Measurements from ENCODE around the gene RMND5B.

Gene RMND5B

DNA sequence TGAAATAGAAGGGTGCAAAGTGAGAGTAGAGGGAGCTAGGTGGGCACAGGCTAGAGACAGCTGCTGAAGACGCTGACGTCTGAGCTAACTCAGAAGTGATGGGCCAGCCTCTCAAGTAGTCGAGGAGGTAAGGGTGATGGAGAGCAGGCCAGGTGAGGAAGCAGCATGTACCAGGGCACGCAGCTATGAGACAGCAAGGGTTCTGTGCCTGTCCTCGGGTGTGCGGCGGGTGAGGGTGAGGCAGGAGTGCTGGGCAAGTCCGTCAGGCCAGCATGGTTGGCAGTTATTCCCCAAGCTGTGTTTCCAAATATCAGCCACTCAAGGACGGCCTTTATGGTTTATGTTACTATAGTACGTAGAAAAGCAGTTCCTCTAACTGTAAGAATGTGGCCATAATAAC is 6.2 kb downstream of the RMND5B start:
- no peak for DNase-seq

DNA sequence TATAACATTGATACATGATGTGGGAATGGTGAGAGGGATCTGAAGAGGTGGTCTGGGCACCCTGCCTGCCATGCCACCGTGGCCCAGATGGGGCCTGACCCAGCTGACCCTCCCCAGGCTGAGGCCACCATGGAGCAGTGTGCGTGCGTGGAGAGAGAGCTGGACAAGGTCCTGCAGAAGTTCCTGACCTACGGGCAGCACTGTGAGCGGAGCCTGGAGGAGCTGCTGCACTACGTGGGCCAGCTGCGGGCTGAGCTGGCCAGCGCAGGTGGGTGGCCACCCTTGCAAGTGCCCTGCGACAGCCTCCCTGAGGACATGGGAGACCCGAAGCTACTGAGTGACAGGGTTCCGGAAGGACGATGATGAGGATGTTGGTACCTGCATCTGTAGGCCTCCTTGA is 7.2 kb downstream of the RMND5B start:
- DNase-seq: no peak

DNA sequence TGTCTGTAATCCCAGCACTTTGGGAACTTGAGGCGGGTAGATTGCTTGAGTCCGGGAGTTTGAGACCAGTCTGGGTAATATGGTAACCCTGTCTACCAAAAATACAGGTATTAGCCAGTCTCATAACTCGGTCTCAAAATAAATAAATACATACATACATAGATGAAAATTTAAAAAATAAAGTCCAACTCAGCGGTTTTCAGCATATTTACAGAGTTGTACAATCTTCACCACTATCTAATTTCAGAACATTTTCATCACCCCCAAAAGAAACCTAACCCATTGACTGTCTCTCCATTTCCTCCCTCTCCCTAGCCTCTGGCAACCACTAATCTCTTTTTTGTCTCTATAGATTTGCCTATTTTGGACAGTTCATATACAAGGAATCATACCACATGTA is 10.7 kb downstream of the RMND5B start:
- DNase-seq: no peak

DNA sequence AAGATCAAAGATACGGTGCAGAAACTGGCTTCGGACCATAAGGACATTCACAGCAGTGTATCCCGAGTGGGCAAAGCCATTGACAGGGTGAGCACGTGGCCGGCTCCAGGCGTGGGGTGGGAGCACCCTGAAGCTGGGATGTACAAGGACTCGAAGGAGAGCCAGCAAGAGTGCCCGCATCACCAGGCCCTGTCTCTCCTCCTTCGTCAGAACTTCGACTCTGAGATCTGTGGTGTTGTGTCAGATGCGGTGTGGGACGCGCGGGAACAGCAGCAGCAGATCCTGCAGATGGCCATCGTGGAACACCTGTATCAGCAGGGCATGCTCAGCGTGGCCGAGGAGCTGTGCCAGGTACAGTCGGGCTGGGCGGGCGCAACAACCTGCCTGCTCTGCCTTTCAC is 11.8 kb downstream of the RMND5B start:
- no peak for DNase-seq

DNA sequence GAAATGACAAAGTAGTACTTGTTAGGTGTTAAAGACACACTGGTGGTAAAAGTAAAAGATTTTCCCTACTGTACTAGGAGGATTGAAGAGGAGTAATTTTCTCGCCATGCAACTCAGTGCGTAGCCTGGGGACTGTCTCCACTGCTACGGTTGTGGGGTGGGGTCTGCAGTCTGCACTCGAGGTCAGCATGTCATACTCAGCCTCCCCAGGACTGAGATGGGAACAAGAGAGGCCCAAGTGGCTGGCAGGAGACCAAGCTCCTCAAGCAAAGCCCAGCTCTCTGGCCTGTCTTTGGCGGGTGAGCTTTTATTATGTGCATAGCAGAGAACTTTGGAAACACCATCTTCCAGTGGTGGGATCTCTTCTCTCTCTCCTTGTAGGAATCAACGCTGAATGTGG is 12.4 kb downstream of the RMND5B start:
- DNase-seq: no peak

DNA sequence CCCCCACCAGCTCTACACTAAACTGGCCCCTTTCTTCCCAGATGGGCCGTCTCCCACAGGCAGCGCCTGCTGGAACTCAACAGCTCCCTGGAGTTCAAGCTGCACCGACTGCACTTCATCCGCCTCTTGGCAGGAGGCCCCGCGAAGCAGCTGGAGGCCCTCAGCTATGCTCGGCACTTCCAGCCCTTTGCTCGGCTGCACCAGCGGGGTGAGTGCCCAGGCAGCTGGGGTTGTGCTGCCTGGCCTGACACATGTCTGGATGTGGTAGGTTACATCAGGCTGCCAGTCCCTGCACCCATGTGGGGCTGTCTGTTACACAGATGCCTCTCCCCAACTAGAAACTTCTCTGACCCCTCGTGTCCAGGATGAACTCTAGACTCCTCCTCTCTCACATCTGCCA is 13.1 kb downstream of the RMND5B start:
- peak; percentile 82 for DNase-seq

DNA sequence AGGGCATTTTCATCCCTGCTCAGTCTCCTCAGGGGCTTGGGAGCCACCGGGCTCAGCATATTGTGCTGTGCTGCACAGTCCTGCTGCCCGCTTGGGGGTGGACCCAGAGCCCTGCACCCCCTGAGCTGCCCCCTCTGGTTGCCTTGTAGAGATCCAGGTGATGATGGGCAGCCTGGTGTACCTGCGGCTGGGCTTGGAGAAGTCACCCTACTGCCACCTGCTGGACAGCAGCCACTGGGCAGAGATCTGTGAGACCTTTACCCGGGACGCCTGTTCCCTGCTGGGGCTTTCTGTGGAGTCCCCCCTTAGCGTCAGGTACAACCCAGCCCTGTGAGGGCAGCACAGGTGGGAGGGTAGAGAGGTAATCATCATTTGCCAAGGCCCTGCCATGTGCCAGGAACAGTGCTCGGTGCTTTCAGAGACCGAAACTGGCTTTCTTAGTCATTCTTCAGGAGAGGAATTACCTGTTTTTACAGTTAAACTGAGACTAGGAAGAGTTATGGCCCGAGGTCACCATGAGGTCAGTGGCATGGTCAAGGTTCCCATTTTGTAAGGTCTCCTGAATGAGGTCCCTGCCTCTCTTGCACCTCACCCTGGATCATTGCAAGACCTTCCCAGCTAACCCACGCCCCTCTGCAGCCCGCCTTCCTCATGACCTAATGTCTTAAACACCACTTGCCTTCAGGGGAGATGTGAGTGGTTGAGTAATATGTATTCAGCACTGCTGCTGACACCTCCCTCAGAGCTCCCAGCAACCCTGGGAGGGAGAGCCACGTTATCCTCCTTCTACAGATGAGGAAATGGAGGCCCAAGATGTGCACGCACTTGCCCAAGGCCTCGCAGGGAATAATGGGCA is 15.4 kb downstream of the RMND5B start:
- no peak for DNase-seq

DNA sequence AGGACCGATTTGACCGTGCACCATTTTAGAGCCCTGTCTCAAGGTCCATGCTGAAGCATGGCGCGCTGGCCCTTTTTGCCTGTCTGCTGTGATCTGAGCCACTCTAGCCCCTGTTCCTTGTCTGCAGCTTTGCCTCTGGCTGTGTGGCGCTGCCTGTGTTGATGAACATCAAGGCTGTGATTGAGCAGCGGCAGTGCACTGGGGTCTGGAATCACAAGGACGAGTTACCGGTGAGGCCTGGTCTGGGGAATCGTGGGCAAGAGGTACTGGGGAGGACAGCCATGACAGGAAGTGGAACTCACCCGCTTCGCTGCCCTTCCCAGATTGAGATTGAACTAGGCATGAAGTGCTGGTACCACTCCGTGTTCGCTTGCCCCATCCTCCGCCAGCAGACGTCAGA is 16.6 kb downstream of the RMND5B start:
- no peak for DNase-seq

DNA sequence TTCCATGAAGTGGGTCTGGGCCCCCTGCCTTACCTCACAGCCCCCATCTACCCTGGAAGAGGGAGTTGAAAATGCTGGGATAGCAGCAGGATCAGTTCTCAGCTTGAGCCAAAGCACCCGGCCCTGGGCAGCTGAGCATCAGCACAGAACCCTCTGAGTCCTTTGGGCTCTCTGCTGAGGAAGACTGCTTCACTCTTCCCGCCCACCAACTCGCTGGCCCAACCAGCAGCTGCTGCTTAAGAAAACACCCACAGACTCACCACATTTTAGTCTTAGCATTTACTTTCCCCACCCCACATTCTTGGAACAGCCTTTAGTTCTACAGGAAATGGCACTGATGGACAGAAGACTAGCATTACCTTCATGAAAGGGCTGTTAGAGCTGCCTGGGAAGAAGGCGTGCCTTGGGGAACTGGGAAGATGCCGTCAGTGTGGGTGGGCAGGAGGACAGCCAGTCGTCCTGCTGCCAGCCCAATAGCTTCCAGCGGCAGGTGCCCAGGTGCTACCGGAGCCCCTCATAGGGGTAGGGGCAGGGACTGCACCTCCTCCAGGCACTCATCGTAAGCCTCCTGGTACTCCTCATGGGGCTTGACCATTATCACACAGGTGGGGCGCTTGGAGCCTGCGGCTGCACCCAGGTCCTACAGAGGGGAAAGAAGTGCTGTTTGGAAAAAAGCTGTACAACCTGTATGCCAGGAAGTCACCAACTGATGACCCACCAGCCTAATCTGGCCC is 18.6 kb downstream of the RMND5B start:
- no peak for DNase-seq

DNA sequence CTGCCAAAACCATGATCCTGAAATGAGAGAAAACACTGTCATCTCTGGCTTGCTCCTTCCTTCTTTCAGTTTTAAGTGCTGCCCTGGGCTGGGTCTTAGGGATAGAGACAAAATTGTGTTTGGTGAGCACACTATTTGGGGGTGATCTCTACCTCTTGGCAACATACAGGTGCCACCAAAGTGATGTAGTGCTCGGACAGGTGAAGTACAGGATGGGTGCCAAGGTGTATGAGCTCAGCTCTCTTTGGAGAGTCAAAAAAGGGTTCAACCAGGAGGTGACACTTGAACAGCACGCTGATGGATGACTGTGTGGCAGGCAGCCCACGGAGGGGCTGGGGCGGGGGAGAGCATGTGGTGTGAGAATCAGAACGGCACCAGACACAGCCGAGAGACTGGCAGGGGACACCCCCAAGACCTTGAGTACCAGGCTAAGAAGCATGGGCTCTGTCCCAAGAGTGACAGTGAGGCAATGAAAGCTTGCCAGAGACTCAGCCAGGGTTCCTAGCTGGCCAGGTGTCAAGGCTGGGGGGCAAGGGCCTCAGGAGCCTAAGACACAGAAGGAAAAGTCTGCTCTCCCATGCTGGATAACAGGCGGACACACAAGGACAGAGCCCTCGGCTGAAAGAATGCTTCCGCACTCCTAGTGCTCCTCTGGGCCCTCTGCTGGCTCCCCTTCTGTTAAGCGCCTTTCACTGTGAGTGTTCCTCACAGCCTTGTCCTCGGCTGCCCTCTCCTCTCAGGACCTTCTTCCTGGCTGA is 20.3 kb downstream of the RMND5B start:
- no peak for DNase-seq

DNA sequence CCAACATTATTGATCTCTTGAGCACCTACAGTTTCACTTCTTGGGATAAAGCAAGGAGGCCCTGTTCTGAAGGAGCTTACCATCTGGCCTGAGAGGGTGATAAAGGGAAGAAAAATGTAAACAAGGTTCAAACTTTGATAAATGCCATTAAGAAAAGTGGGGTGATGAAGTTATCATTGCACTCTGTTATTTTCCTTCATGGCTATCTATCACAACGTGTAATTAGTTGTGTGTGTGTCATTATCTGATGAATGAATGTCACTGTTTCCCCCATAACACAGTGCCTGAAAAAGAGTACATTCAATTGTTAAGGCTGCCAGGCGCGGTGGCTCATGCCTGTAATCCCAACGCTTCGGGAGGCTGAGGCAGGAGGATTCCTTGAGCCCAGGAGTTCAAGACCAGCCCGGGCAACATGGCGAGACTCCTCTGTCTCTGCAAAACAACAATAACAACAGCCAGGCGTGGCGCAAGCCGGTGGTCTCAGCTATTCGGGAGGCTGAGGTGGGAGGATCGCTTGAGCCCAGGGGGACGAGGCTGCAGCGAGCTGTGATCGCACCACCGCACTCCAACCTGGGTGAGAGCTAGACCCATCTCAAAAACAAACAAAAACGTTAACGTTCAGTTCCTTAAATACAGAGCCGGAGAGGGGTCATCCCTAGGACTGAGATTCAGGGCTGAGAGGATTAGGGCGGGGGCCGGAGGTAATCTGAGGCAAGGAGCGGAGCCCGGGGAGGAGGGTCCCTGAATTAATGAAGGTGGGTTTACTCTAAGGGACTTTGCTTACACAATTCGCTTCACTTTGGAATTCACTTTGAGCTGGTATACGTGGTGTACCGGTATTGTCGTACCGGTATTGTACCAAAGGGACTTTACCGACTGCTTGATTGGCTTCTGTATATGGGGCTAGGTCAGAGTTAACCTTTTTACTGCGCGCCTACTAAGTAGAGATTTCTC is 22.0 kb downstream of the RMND5B start:
- DNase-seq: no peak

DNA sequence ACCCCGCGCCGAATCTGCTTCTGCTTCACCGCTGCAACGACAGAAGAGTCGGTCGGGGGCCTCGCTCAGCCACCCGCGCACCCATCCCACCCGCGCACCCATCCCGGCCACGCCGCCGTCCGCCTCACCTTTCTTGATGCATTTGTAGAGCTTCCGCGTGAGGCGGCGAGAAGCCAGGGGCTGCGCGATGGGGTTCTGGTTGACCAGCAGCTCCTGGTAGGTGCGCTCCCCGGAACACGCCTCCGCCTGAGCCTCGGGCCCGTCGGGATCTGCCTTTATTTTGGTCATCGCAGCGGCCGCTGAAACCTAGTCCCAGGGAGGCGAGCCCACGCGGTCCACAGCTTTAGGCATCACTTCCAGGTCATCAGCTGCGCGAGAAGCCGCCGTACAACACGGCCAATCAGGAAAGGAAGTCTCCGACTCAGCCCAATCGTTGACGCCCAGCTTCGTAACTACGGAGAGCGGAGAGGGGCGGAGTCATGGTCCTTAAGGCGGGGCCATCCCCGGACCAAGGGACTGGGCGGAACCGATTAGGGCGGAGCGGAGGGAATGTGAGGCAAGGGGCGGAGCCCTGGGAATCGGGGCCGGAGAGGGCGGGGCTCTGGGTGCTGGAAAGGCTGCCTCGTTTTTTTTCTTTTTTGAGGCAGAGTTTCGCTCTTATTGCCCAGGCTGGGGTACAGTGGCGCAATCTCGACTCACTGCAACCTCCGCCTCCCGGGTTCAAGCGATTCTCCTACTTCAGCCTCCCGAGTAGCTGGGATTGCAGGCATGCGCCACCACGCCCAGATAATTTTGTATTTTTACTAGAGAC is 22.9 kb downstream of the RMND5B start, which contains the start of gene NHP2:
NHP2 (minus strand) TSS at position 356 of the 811 bp plus-strand sequence; CDS start at position 288, 68 bp downstream.
- peak; percentile 98 for DNase-seq

DNA sequence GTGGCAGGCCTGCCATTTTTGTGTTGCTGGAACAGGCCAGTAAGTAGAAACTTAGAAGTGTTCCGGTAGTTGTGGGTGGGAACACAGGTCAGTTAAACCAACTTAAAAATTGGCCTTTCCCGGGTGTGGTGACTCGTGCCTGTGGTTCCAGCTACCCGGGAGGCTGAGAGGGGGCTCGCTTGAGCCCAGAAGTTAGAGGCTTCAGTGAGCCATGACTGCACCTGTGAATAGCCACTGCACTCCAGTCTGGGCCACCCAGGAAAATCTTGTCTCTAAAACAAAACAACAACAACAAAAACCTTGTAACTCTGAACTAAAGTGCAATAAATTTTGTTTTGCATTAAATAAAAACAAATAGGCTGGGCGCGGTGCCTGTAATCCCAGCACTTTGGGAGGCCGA is 24.3 kb downstream of the RMND5B start:
- DNase-seq: no peak

DNA sequence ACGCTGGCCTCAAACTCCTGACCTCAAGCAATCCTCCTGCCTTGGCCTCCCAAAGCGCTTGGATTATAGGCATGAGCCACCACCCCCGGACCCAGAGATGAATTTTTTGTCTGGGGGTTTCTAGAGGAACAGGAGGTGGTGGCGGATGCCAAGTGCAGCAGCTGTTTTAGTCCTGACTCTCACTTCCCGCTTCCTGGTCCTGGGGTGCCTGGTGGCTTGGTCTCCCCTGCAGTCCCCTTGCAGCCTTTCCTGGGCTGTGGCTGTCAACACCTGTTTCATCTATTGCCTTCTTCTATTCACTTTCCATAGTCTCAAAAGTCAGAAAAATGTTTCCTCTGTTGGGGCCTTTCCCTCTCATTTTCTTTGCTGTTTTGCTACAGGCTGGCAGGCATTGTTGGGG is 29.4 kb downstream of the RMND5B start:
- no peak for DNase-seq

DNA sequence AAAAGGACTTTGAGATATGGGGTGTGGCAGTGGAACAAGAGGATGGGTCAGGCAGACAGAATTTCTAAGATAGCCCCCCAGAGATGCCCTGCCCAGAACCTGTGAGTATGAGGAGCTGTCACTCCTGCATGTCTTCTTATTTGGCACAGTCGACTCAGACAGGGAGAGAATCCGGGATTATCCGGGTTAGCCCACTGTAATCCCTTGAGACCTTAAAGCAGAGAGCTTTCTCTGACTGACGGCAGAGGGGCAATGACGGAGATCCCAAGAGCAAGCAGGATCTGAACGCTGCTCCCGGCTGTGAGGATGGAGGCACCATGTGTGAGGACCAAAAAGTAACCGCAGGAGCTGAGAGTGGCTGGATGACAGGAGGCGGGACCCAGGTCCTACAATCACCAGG is 31.7 kb downstream of the RMND5B start:
- no peak for DNase-seq

DNA sequence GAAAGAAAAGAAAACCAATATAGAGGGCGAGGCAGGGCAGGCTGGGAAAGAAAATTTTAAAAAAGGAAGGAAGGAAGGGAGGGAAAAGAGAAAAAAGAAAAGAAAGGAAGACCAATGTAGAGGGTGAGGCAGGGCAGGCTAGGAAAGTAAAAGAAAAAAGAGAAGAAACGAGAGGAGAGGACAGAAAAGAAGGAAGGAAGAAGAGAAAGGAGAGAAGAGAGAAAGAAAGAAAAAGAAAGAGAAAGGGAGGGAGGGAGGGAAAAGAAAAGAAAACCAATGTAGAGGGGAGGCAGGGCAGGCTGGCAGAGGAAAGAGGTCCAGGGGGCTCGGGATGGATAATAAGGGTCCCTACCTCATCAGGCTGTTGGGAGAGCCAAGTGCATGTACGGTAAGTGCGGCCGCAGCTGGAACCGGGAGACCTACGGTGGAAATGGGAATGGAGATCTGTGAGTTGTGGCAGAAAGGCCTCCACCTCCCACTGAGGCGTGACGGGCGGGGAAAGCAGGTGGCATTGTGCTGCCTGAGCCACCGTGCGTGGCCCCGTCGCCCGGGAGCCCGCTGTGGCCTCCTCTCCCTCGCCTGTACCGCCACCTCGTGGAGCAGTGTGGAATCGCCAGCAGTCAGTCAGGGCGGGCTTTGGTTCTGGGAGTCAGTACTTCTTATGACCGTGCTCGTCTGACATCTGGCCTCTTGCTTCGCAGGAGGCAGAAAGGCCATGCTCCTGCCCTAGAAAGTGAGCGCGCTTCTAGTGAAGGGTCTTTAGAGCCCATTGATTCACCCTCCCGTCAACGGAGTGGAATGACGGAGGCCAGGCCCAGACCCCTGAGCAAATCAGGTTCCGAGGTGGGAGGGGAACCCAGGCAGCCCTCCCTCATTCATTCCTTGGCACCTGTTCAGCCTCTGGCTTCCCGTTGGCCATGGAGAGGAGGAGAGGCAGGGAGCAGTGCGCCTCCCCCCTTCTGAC is 33.2 kb downstream of the RMND5B start:
- DNase-seq: peak; percentile 77

DNA sequence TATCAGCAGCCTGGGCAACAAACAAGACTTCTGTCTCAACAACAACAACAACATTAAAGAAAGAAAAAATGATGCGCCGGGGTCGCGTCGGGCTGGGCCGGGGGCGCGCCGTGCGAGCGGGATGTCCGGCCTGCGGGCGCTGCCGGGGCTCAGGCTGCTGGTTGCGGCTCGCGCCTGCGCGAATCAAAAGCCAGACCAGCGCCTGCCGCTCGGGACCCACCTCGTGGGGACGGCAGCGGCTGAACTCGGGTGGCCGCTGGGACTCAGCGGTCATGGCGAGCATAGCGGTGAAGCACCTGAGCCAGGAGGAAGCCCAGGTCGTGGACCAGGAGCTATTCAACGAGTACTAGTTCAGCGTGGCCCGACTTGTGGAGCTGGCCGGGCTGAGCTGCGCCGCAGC is 34.8 kb downstream of the RMND5B start:
- DNase-seq: no peak

DNA sequence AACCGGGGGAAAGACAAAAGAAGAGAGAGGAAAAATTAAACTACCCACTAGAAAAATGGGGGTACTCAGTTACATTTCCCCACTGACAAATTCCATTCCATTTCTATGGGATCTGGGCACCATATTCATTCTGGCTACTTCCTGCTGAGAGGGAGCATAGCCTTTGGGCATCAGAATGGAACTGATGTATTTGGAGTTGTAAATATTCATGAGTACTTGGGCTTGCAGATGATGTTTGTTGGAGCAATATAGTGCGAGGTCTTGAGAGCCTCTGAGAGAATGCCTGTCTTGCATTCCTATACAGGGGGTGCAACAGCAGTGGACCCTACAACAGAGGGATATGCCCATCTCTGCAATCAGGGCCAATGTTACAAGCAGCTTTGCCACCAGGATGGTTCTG is 39.6 kb downstream of the RMND5B start:
- DNase-seq: no peak

DNA sequence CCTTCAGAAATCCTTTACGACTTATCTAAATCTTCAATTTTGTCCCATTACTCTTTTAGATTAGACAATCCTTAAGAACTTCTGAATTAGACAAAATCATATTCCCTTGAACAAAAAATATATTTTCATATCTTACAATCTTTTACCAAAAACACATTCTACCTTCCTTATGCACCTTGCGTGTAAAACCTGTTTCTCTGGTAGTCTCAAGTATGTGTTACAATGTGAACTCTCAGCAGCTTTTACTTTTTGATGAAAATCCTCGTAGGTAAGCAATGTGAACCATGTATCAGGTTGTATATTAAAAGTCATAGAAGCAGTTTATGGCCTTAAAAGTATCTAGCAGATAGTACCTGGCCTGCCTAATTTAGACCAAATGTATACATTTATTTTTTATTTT is 43.6 kb downstream of the RMND5B start:
- DNase-seq: no peak

DNA sequence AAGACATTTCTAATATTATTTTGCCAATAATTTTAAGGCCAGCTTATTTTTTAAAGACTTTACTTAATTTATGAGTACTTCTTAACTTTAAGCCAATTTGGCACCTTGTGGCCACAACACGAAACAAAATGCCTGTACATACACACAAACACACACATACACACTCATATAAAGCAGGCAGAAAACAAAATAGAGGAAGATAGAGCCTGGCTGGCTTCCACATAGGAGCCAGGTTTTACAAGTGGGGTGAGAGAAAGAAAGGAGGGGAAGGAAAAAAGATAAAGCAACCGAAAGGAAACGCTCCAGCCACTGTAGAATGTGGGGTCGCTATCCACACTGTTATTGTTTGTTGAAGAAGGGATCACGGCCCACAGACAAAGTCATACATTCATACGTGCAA is 46.0 kb downstream of the RMND5B start:
- no peak for DNase-seq
